SIG-M5 (cell line): Measurements from ENCODE around the gene ZDHHC3.
"Not testable (repeated sequence)": the region's sequence is repeated elsewhere in the genome, so short reads cannot be mapped to it uniquely, and the experiment has no call there.

Experiments used
- DNase-seq: peaks from one replicate; lab custom pipeline; 2025; lab: John Stamatoyannopoulos, UW

Gene ZDHHC3

GRCh38 chr3:44995142-44995770 lies 19.3 kb upstream of the ZDHHC3 start:
- DNase-seq = no peak

GRCh38 chr3:44993471-44994205 lies 17.7 kb upstream of the ZDHHC3 start:
- DNase-seq = no peak

GRCh38 chr3:44992555-44993470 lies 16.8 kb upstream of the ZDHHC3 start:
- DNase-seq = no peak

GRCh38 chr3:44991326-44991725 lies 15.4 kb upstream of the ZDHHC3 start:
- DNase-seq = no peak

GRCh38 chr3:44989636-44990373 lies 13.8 kb upstream of the ZDHHC3 start:
- no peak for DNase-seq

GRCh38 chr3:44989141-44989540 lies 13.2 kb upstream of the ZDHHC3 start:
- no peak for DNase-seq

- no peak for DNase-seq
These were observed 12.1 kb upstream of the ZDHHC3 start for GRCh38 chr3:44988073-44988472.

GRCh38 chr3:44987332-44987731 lies 11.4 kb upstream of the ZDHHC3 start:
- no peak for DNase-seq

- not testable (repeated sequence) for DNase-seq
These were observed 10.4 kb upstream of the ZDHHC3 start for GRCh38 chr3:44986330-44986729.

GRCh38 chr3:44984335-44984734 lies 8.4 kb upstream of the ZDHHC3 start:
- DNase-seq = no peak

GRCh38 chr3:44983484-44983941 lies 7.5 kb upstream of the ZDHHC3 start:
- DNase-seq = no peak

GRCh38 chr3:44982817-44983216 lies 6.8 kb upstream of the ZDHHC3 start:
- no peak for DNase-seq

GRCh38 chr3:44981751-44982150 lies 5.8 kb upstream of the ZDHHC3 start:
- DNase-seq = no peak

- DNase-seq = no peak
These were observed 5.2 kb upstream of the ZDHHC3 start for GRCh38 chr3:44981220-44981619.

GRCh38 chr3:44974416-44974815 lies 1.6 kb downstream of the ZDHHC3 start:
- no peak for DNase-seq

- DNase-seq = no peak
These were observed 5.0 kb downstream of the ZDHHC3 start for GRCh38 chr3:44970926-44971490.

GRCh38 chr3:44969828-44970179 lies 6.2 kb downstream of the ZDHHC3 start:
- DNase-seq = no peak

- peak; percentile 52 for DNase-seq
These were observed 6.7 kb downstream of the ZDHHC3 start for GRCh38 chr3:44969154-44969827.

- no peak for DNase-seq
These were observed 7.5 kb downstream of the ZDHHC3 start for GRCh38 chr3:44968447-44968858.

GRCh38 chr3:44966795-44967278 lies 9.1 kb downstream of the ZDHHC3 start:
- peak; percentile 62 for DNase-seq

- DNase-seq = no peak
These were observed 10.8 kb downstream of the ZDHHC3 start for GRCh38 chr3:44965165-44965564.
